ENCODE measurements around the gene TMEM273.

Gene TMEM273

DNA sequence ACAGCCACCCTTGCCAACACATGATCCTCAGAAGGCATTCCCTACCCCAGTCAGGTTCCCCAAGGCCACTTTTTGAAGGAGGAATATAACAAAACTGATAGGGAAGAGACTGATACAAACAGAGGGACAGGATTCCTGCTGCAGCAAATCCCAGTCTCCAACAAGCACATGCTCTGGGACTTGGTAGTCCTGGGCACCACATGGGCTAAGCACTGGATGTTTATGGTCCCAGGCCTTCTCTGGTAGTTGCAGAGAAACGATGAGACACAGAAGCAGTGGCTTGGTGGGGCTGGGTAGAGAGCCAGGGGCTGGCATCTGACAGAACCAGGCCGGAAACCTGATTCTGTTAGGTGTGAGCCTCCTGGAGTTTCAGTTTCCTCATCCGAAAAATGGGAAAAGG lies 76.1 kb downstream of the TMEM273 start:
- no peak for DNase-seq

DNA sequence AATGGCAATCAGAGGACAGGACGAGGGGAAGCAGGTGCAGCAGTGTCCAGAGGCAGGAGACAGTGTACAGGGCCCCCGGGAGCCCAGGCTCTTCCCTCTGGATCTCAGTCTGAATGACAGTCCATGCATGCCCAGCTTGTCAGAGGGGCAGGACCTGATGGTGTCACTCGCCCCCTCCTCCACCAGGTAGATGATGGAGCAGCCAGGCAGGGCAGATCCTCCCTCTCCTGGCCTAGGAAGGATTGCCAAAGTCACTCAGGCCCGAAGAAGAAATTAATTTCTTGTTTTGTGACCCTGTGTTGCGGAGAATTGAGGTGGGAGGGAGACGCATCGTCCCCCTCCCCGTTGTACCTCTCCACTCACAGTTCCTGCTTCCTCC lies 76.9 kb downstream of the TMEM273 start:
- DNase-seq = no peak

DNA sequence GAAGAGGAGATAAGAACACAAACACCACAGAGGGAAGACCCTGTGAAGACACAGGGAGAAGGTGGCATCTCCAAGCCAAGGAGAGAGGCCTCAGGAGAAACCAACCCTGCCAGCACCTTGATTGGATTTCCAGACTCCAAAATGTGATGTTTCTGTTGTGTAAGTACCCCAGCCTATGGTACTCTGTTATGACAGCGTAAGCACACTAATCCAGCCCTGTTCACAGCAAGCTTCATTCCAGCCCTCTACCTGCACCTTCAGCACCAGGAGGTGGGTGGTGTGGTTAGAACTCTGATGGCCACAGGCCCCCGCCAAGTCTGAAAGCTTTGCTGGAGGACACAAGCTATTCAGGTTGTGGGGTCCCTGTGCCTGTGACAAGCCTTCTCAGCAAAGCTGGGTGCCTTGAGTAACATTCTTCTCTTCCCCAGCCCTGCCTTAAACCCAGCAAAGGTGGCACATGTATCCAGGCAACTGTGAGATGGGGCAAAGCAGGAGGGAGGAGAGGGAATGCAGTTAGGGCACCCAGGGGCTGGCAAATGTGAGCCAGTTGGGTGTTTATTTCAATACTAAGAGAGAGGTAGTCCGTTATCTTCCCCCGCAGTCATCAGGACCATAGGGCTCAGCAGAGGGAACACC lies 77.4 kb downstream of the TMEM273 start:
- no peak for DNase-seq

DNA sequence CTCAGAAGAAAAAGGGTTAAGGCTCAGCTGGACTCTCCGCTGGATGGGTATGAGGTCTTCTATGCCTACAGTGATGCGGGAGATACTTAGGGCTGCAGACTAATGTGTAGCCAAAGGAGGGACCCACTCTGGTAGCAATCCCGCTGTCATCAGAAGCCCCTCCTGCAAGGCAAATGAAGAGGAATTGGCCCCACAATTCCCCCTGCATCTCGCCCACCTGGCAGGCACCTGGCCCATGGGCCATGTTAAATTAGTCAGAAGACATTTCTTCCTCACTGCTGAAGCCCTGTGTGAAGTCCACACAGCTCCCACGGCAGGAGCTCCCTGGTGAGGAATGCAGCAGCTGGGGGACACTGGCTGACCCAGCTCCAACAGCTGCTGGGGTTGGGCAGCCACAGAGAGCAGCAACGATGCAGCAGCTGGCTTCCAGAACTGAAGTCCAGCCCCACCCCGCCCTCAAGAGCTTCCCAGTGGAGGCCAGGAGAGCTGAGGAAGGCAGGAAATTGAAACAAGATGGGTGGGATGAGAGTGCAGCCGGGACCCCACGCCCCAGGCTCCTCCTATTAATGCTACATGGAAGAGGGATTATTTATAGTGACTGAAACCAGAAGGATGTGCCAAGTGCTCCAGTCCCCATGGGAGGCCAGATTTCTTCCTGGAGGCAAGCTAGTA lies 78.4 kb downstream of the TMEM273 start:
- no peak for DNase-seq

DNA sequence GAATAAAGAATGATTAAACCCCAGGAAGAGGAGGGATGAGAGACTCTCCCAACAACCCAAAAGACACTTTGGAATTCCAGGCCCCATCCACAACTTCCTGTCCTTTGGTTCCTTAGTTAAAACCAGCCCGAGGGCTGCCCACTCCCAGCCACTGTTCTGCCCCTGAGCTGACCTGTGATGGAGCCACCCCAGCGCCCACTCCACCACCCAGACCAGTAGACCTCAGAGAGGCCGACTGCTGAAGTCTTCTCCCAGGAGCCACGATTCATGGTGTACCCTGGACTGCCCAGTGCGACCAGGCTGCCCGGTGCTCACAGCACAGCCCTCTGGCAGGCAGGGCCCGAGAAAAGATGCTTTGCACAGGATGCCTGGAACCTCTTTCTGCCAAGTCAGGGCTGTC lies 79.5 kb downstream of the TMEM273 start:
- DNase-seq = no peak

DNA sequence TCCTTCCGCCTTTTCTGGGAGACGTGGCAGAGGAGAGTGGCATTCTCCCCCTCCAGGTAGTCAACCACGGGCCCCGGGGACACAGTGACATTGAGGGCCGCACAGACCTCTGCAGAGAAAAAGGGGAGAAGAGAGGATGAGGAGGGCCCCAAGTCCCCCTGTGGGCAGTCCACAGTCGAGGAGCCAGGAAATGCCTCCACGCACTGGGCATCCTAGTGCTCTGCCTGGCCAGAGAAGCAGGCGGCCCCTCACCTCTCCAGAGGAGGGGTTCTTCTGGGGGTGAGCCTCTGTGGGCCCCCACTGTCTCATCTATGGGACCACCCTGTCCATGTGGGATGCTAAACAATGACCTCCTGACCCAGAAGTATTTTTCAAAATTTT lies 80.3 kb downstream of the TMEM273 start:
- no peak for DNase-seq

DNA sequence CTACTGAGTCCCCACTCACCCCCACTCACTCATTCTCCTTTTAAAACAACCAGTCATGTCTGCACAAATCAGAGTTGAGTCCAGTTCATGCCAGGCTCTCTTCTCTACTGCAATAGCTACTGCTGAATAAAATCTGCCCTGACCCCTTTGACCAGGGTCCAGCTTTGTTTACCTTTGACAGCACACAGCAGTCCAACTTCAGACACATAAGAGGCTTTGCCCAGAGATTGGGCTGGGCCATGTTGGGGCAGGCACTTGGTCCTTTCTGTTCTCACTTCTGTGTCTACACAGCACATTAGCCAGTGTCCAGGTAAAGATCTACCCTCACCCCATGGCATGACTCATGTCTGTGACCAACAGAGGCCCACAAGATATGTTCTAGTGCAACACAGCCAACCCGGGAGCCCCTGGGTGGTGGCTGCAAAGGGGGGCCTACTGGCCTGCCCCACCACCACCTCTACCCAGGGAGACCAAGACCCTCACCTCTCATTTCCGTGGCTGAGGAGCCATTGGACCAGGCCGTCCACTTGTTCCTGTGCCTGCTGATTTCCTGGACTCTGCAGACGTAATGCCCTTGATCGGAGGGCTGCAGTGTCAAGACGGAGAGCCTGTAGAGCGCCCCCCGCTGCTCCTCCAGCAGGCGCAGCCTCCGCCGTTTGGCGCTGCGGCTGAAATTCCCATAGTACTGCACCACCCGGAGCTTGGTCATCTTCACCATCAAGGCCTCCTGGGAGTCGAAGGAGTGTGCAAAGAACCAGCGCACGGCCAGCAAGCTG lies 80.9 kb downstream of the TMEM273 start:
- DNase-seq = no peak

DNA sequence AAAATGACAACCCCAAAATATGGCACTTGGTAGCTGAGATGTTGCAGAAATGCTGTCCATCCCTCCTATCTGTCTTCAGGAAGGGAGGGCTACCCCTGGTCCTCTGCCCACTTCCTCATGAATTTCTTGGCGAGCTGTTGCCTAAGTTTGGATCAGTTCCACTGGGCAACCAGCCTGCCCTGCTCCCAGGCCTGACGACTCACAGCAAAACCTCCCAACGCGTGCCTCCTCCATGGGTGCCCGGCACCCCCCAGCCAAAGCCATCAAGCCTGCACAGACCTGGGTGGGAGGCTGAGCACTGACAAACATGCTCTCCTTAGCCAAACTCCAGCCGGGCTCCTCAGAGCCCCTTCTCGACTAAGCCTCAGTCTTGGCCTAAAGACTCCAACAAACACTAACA lies 81.7 kb downstream of the TMEM273 start:
- DNase-seq = no peak

DNA sequence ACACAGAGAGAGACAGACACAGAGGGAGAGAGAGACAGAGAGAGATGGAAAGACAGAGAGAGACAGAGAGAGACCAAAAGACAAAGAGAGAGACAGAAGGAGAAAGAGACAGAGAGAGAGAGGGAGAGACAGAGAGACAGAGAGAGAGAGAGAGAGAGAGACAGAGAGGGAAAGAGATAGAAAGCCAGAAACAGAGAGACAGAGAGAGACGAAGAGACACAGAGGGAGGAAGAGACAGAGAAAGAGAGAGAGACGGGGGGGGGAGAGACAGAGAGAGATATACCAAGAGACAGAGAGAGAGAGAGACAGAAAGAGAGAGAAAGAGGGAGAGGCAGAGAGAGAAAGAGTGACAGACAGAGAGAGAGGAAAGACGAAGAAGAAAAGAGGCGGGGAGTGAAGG lies 83.1 kb downstream of the TMEM273 start:
- no peak for DNase-seq
